Cerebellar nuclear complex (tissue), 1 donor: ENCODE measurements around the gene GSTT4.
"Not testable (repeated sequence)": the region's sequence is repeated elsewhere in the genome, so short reads cannot be mapped to it uniquely, and the experiment has no call there.

ENCODE experiments used
- DNase-seq, 2 experiments: peaks; one replicate each; lab custom pipeline; 2025; lab: John Stamatoyannopoulos, UW

The GSTT4 gene

DNA sequence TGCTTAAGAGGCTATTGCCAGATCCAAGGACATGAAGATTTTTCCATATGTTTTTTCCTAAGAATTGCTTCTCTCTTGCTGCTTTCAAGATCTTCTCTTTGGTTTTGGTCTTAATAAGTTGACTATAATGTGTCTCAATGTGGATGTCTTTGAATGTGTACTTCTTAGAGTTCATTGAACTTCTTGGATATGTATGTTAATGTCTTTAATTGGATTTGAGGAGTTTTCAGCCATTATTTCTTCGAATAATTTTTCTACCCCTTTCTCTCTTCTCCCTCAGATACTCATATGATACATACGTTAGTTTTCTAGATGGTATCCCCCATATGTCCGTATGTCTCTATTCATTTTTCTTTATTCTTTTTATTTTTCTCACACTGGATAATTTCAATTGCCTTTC is 19.1 kb upstream of the GSTT4 start:
- no peak for DNase-seq

DNA sequence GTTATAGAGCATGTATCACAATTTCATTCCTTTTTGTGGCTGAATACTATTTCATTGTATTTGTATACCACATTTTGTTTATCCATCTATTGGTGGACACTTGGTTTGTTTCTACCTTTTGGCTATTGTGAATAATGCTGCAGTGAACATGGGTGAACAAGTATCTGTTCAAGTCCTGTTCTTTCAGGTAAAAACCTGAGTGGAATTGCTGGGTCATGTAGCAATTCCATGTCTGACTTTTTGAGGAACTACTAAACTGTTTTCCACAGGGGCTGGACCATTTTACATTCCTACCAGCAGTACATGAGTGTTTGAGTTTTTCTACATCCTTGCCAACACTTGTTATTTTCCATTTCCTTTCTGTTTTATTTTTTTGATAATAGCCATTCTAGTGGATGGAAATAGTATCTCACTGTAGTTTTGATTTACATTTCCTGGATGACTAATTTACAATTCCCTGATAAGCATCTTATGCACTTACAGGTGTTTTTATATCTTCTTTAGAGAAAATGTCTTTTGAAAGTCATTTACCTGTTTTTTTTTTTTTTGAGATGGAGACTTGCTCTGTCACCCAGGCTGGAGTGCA is 18.0 kb upstream of the GSTT4 start:
- DNase-seq: no peak

GRCh38 chr22:24021304-24021703 is 16.1 kb upstream of the GSTT4 start:
- no peak for DNase-seq

DNA sequence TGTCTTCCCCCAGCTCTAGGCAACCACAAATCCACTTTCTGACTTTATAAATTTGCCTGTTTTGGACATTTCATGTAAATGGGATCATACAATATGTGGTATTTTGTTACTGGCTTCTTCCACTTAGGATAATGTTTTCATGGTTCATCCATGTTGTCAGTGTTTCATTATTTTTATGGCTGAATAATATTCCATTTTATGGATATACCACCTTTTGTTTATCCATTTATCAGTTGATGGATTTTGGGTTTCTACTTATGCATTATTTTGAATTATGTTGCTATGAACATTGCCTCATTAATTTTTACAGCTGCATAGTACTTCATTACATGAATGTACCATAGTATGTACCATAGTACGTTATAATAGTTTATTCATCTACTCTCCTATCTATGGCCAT is 10.9 kb upstream of the GSTT4 start:
- no peak for DNase-seq

DNA sequence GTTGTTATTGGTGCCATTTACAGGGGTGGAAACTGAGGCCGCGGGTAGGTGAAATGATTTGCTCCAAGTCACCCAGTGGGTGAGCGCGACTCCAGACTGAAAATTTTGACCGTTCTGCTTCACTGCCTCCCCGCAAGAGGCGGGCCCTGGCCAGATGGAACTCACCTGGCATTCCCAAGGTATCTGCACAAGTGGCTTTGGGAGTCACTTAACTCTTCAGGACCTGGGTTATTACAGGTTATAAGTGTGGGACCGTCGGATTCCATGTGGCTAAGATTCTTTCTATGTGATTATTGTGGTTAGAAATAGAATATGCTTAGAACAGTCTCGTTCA is 6.4 kb upstream of the GSTT4 start:
- no peak for DNase-seq

DNA sequence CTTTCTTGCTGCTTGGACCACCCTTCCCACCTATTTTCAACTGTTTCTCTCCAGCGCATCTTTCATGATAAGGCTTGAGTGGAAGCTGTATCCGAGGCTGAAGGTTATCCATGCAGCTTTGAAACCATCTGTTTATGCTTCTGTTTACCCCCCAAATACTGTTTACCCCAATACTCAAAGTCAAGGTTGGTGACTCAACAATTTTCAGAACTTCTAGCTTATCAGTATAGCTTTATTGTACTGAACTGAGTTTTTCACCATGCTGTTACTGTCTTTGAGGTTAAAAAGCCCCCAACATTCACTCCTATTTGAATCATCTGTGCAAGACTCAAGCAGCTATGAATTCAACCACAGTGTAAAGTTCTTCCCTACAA is 4.8 kb upstream of the GSTT4 start:
- DNase-seq: no peak

DNA sequence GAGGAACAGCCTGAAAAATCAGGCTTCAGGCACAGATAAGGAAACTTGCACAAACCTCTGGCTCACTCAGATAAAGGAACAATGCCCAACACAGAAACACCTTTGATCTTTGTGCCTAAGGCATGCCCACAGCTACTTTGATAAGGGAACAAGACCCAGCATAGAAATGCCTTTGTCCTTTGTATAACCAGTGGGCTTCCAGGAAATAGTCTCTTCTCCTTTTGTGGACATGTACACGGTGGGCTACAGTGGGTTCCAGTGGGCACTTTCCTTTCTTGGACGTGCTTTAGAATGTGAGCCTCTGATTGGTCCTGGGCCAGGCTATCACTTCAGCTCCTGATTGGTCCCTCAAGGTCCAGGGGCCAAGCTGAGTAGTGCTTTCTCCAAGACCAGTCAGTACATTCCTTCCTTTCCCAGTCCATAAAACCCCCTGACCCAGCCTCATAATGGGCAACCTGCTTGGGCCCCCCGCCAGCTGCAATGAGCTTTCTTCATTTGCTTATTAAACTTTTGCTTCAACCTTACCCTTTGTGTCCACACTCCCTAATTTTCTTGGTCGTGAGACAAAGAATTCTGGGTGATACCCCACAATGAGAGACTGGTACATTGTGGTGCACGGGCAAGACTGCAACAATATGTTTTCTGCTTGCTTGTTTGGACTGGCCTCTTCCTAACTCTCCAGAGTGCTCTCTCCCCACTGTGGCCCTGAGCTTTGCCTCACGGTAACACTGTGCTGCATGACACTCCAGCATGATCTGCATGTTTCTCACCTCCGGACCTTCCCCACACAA is 4.2 kb upstream of the GSTT4 start:
- DNase-seq: no peak

- DNase-seq: no peak
Measured at GRCh38 chr22:24008381-24009226, 3.4 kb upstream of the GSTT4 start.

DNA sequence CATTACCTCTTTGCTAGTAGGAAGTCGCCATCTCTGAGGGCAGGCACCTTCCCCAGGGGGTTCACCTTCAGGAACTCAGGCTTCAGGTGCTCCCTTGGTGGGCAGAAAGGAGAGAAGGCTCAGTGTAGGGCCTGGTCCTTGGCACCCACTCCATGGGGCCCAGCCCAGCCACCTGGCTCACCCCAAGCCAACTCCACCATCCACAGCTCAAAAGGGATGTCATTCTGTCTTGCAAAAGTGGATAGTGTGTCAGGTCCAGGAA is 2.7 kb upstream of the GSTT4 start:
- no peak for DNase-seq

GRCh38 chr22:24007253-24008021 is 2.2 kb upstream of the GSTT4 start:
- no peak for DNase-seq

DNA sequence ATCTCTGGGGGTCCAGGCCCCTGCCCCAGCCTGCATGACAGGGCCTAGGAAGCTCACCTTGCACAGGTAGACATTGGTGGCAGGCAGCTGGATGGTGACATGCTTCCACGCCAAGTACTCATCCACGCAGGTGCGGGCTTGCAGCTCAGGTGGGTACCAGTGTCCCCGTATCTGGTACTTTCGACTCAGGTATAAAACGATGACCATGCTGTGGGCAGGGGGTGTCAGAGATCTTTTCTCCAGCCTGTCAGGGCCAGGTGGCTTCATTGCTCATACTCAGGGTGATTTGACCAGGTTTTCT is 1.6 kb upstream of the GSTT4 start:
- DNase-seq: no peak

DNA sequence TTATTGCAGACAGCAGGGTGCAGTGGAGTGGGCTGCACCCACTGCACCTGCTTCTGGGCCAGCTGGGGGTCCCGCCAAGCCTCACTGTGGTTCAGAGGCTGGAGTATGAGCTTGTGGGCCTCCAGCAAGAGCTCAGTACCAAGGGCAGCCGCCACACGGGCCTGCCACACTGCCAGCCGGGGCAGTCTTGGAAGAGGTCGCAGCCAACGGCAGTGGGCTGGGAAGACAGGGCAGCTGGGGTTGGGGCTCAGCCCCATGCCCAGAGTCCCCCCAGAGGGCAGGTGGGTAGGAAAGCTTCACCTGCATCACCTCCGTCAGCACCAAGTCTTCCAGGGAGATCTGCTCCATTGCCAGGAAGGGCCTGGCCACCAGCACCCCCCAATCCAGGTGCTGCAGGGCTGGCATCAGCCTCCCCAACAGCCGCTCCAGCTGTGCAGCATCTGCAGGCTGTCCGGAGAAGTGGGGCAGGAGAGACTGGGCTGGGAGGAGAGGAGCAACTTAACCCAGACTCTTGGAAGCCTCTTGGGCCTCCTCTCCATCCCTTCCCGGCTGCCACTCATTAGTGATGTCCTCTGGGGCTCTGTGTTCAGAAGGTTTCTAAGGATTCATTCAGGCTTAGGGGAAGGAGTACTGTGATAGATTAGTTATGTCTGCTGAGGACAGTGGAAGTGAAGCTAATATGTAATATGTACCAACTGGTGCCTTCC is 1.1 kb upstream of the GSTT4 start:
- DNase-seq: no peak

- DNase-seq: no peak
Measured at GRCh38 chr22:24003887-24004286, 1.4 kb downstream of the GSTT4 start.

GRCh38 chr22:24002851-24003250 is 2.4 kb downstream of the GSTT4 start:
- no peak for DNase-seq

DNA sequence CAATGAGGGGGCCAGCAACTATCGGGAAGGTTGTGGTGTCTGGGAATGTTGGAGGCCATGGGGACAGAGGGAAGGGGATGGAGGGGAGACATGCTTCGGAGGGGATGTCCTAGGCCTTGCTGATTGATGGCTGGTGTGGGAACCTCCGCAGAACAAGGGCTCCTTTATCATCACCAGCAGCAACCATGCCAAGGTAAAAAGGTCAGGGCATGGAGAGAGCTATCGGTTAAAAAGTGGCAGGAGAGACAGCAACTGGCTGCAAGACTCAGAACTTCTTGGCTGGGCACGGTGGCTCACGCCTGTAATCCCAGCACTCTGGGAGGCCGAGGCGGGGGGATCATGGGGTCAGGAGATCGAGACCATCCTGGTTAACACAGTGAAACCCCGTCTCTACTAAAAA is 3.0 kb downstream of the GSTT4 start:
- DNase-seq: no peak

GRCh38 chr22:24001314-24001713 is 3.9 kb downstream of the GSTT4 start:
- no peak for DNase-seq

- DNase-seq: not testable (repeated sequence)
Measured at GRCh38 chr22:23999779-24000178, 5.5 kb downstream of the GSTT4 start.

DNA sequence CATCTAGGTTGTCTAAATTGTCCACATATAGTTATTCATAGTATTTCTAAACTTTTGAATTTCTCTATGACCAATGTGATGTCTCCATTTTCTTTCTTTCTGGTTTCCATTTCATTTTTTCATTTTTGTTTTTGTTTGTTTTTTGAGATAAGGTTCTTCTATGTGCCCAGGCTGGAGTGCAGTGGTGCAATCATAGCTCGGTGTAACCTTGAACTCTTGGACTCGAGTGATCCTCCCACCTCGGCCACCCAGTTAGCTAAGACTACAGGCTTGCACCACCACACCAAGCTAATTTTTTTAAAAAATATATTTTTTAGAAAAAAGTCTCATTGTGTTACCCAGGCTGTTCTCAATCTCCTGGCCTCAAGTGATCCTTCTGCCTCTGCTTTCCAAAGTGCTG is 8.2 kb downstream of the GSTT4 start:
- DNase-seq: no peak

- DNase-seq: not testable (repeated sequence)
Measured at GRCh38 chr22:23993581-23994177, 11.6 kb downstream of the GSTT4 start.

GRCh38 chr22:23993080-23993479 is 12.2 kb downstream of the GSTT4 start:
- not testable (repeated sequence) for DNase-seq

- DNase-seq: not testable (repeated sequence)
Measured at GRCh38 chr22:23989583-23990244, 15.5 kb downstream of the GSTT4 start.
